Brain pericyte (primary cell): ENCODE results near the gene ZBP1.

Experiments
- DNase-seq: peaks from one replicate; pipeline ENCODE4 v3.0.0-alpha.2; 2012; ENCODE audit warnings: low read depth, low spot score

Gene ZBP1, protein sequence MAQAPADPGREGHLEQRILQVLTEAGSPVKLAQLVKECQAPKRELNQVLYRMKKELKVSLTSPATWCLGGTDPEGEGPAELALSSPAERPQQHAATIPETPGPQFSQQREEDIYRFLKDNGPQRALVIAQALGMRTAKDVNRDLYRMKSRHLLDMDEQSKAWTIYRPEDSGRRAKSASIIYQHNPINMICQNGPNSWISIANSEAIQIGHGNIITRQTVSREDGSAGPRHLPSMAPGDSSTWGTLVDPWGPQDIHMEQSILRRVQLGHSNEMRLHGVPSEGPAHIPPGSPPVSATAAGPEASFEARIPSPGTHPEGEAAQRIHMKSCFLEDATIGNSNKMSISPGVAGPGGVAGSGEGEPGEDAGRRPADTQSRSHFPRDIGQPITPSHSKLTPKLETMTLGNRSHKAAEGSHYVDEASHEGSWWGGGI

DNA sequence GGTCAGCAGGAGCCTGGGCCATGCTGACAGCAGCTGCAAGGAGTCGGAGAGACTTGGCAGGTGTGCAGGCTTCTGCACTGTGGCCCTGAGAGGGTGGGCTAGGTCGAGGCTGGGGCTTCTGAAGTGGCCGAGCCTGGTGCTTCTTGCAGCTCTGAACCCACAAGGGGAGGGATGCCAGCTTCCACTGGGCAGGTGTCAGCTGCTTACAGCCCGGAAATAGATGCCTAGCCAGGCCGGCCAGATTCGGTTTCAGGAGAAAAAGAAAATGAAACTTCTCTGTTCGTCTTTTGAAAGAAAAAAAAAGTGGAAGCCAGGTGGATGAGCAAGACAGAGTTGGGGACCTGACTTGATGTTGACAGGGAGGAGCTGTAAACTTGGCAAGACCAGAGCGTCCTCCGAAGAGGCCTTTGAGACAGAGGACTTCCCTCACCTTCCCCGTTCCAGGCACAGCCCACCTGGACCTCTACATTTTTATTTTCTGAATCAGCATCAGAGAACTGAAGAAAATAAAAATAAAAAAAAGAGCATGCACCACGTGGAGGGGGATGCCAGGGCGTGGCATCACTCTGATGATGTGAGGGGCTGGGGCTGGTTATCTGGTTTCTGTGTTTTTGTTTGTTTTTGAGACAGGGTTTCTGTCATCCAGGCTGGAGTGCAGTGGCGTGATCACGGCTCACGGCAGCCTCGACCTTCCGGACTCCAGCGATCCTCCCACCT, at the start of gene ZBP1:
TSS of gene ZBP1 (minus strand) at position 153 of the 717 bp plus-strand sequence. CDS start at position 22, 131 bp downstream.
- no peak for DNase-seq

DNA sequence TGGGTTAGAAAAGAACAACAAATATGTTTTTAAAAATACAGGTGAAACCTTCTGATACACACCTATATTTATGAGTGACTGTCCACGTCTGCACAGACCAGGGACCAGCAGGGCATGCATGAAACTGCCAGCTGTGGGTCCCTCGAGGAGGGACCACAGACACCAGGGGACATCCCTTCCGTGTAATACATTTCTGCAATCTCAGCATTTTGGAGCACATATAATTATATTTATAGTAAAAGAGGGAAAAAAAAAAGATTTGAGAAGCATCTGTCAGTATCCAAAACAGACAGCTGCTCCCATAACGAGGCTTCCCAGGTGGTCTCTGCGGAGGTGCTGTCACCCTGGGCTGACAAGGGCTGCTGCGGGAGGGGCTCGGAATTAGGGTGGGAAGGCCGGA, 49.4 kb upstream of the ZBP1 start:
- DNase-seq = no peak

GRCh38 chr20:57667924-57668782, 47.9 kb upstream of the ZBP1 start:
- DNase-seq = no peak

DNA sequence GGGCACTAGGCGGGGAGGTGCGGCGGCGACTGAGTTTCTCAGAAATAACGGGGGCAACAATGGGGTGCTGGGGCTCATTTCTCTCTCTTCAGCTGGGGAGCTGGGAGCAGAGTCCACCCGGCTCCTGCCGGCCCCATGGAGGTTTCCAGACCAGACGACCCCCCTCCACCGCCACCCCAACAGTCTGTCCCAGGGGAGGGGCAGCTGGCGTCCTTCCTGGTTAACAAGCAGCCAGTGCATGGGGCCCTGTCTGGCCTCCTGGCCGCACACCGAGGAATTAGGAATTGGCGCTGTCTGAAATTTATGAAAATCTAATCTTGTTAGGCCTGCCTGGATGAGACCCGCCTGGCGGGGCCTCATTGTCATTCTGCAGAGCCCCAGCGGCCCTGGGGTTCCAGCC, 47.2 kb upstream of the ZBP1 start:
- no peak for DNase-seq

DNA sequence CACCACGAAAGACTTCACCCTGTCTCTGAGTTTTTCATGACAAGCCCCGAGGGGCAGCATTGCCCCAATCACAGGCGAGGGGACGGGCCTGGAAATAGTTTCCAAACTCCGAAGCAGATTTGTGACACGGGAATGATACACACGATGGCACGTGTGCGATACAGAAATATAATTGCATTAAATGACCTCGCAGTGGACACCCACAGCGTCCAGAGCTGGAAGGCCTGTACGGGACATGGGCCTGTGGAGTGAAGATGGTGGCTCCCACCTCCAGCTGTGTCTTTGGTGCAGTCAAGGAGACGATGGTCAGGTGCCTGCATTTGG, 46.6 kb upstream of the ZBP1 start:
- DNase-seq = no peak

DNA sequence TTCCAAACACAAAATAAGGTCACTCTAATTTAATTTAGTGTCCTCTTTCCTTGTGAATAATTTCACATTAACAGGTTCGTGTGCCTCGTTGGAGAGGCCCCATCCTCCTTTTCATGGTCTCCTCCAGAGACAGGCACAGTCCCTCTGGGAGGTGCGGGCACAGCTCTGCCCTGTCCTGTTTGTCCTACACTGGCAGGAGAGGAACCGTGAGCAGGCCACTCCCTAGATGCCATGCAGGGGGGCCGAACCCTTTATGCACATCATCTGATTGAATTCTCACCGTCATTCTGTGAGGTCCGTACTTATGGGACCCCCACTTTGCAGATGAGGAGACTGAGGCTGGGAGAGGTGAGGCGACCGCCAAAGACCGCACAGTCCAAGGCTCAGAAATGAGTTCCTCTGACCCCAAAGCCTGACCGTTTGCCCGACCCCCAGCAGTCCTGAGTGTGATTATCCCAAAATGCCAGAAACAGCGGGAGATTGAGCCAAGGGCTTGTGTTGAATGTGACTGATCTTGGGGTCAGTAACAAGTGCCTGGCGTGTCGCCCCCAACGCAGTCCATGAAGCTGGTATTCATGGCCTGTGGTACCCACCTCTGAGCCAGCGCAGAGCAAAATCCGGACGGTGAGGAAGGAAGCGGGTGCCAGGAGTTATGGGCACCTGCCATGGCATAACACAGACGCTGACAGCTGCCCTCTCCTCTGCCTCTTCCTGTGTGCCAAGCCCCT, 46.0 kb upstream of the ZBP1 start:
- DNase-seq = no peak

DNA sequence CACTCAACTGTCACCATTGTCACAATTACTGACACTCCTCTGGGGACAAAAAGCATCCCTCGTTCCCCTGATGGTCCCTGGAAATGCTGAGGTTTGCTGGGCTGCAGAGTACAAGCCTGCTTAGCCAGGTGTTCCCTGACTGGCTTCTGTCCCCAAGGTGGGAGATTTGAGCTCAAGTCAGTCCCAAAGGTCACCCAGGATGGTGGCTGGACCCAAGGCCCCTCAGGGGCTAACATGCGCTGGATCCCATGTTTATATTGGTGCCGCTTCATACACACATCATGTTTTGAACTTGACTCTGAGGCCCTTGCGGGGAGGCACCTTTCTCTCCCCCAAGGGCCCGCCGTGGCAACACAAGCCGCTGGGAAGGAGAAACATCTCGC, 45.4 kb upstream of the ZBP1 start:
- DNase-seq = no peak

DNA sequence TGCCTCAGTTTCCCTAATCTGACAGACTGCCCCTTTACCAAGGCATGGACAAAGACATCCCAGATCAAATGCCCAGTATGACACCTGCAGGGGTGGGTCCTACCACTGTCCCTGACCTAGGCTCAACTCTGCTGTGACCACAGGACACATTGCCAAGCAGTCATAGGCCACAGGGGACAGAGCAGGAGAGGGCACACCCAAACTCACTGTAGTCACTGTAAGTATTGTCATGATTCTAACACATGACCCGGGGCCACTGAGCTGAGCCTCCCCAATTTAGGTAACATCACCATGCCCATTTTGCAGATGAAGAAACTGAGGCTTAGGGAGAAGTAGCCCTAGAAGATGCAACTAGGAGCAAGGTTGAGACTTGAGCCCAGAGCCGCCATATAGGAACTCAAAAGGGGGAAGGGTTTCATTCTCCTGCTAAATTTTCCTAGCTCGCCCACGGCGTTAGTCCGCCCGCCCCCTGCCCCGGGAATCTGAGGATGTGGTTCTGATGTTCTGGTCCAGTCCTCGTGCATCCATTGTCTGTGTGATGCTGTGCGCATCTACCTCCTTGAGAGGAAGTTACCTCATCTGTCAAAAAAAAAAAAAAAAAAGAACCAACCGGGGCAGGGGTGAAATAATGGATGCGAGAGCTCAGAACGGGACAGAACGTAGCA, 44.8 kb upstream of the ZBP1 start:
- no peak for DNase-seq

- DNase-seq = no peak
These were observed 44.2 kb upstream of the ZBP1 start for GRCh38 chr20:57664476-57664875.

- DNase-seq = no peak
These were observed 43.6 kb upstream of the ZBP1 start for GRCh38 chr20:57663681-57664451.

GRCh38 chr20:57663241-57663640, 43.0 kb upstream of the ZBP1 start:
- no peak for DNase-seq

DNA sequence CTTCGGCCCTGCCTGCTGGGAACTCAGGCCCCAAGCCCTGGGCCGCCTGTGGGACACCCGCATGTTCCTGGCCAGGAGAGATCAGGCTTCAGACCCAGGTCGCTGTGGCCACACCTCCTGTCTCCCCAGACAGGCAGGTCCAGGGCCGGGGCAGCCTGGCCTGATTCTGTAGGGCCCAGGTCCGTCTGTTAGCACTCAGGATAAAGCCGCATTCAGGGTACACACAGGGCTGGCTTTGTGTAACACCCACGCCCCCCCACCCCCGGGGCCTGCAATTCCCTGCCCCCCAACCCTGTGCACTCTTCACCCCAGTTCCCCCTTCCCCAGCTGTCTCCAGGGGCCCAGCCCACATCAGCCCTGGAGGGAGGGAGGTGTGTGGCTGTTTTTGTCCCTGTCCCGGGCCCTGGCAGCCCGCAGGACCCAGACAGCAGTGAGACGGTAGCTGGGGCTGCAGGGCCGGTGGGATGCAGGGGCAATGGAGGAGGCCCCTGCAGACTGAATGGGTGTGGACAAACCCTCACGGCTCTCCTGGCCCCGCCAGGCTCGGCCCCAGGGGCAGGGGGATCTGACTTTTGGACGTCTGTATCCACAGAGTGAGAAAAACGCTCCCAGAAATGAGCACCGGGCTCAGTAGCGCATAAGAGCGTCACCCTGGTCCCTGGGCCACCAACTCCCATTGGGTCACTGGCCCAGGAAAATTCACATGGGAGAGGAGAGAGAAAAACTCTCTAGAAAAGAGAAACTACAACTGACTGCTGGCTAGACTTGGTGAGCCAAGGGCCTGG, 42.4 kb upstream of the ZBP1 start:
- no peak for DNase-seq

DNA sequence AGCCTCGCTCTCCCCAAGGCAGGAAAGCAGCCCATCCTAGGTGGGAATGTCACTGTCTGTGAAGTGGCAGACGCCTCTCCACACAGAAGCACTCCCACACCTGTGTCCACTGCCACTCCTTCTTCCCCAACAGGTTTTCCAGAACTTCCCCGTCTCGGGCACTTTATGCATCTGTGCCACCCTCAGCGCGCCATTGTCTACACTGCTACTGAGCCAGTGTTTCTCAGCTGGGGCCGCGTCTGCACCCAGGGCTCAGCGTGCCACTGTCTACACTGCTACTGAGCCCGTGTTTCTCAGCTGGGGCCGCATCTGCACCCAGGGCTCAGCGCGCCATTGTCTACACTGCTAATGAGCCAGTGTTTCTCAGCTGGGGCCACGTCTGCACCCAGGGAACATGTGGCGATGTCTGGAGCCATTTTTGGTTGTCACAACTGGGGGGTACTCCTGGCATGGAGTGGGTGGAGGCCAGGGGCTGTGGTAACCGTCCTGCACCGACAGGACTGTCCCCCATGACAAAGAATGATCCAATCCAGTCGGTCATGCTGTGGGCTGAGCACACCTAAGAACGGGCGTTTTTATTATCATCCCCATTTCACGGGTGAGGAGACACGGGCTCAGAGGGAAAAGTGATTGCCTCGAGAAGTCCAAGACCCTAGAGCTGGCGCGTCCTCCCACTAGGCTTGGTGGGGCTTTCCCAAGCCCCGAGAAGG, 41.7 kb upstream of the ZBP1 start:
- DNase-seq = no peak

DNA sequence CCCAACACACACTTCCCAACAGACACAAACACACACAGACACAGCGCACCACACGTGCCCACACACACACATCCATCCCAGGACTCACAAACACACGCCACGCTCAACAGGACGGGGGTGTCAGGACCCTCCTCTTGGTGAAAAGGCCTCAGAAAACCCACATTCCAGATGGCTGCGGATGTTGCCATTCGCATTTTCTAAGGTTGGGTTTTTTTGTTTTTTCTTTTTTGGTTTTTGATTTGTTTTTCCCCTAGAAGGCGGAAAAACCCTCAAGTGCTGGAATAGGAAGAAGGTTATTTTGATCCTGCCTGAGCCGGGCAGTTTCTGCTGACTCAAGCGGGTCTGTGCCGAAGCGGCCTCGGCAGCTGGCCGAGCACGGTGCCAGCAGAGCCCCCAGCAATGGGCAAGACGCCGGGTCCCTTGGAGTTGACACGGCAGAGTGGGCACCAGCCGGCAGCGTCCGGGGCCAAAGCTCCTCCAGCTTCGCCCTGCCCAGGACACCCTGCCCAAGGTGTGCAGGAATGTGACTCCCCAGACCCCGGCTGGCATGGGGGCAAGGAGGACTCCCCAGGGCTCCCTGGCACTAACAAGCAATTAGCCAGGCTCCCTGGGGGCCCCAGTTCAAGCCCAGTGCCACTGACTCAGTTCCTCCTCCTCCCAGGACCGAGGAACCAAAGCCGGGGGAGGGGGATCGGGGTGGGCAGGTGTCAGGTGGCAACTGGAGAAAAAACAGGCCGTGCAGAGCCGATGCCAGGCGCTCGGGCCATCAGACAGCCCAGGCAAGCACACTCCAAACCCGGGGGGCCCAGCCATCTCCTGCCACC, 40.9 kb upstream of the ZBP1 start:
- no peak for DNase-seq

- no peak for DNase-seq
These were observed 40.1 kb upstream of the ZBP1 start for GRCh38 chr20:57660181-57660921.

DNA sequence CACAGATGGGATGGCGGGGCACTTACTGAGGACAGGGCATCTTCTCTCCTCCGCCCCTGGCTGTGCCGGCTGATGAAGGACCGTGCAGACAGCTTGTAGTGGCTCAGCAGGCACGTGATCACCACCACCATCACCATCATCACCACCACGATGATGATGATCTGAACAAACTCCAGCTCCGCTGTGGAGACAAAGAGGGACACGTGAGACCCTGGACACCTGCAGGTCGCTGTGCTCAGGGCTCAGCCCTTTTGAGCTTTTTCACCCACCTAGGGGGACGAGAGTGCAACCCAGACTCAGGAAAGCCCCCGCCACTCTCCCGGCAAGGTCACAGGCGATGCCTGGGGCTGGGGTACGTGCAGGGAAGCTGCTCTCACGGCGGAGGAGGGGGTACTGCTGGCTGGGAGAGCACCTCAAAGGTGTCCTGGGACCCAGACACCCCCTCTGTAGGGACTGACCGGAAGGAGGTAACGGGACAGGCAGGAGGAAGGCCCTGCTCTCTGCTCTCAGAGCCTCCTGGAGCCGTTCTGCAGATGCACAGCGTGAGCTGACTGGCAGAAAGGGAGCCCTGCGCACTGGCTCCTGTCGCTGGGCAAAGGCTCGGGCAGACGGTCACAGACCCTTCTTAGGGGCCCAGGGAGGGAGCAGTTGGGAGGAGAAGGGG, 39.4 kb upstream of the ZBP1 start:
- no peak for DNase-seq
